Measurements from ENCODE around the gene GPC6. TPM values are rescaled to one million over a fixed set of nuclear protein-coding genes. Genes with fewer than 3 reads are reported as not detected.

GPC6 gene
- total and polyA plus RNA-seq, 9 of the 15 experiments (the other 6 are each of a cell fraction or from before 2014, with no cell fraction given): under 0.01 to 0.20 (median 0.01) TPM; not detected in 4

DNA sequence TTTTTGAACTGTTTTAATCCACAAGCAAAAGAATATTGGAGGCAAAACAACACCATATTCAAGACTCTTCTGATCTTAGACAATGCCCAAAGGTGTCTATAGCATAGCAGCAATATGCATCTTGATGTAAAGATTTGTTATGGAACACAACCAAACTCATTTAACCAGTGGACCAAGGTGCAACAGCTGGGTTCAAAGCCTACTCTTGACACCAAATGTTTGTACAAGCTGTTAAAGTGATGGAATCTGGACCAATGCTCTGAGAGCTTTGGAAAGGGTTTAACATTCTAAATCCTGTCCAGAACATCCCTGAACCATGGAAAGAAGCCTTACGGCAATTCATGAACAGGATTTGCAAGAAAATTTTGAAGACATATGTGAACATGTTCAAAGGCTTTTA lies 520.0 kb downstream of the GPC6 start (continued):
- TF ChIP-seq, protein P1, sequence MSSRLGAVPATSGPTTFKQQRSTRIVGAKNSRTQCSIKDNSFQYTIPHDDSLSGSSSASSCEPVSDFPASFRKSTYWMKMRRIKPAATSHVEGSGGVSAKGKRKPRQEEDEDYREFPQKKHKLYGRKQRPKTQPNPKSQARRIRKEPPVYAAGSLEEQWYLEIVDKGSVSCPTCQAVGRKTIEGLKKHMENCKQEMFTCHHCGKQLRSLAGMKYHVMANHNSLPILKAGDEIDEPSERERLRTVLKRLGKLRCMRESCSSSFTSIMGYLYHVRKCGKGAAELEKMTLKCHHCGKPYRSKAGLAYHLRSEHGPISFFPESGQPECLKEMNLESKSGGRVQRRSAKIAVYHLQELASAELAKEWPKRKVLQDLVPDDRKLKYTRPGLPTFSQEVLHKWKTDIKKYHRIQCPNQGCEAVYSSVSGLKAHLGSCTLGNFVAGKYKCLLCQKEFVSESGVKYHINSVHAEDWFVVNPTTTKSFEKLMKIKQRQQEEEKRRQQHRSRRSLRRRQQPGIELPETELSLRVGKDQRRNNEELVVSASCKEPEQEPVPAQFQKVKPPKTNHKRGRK (tag; IDR thresholded peaks at IDR 0.05): no peak
- TF ChIP-seq MAFG (tag; conservative IDR thresholded peaks at IDR 0.05): no peak
- TF ChIP-seq, protein P2, sequence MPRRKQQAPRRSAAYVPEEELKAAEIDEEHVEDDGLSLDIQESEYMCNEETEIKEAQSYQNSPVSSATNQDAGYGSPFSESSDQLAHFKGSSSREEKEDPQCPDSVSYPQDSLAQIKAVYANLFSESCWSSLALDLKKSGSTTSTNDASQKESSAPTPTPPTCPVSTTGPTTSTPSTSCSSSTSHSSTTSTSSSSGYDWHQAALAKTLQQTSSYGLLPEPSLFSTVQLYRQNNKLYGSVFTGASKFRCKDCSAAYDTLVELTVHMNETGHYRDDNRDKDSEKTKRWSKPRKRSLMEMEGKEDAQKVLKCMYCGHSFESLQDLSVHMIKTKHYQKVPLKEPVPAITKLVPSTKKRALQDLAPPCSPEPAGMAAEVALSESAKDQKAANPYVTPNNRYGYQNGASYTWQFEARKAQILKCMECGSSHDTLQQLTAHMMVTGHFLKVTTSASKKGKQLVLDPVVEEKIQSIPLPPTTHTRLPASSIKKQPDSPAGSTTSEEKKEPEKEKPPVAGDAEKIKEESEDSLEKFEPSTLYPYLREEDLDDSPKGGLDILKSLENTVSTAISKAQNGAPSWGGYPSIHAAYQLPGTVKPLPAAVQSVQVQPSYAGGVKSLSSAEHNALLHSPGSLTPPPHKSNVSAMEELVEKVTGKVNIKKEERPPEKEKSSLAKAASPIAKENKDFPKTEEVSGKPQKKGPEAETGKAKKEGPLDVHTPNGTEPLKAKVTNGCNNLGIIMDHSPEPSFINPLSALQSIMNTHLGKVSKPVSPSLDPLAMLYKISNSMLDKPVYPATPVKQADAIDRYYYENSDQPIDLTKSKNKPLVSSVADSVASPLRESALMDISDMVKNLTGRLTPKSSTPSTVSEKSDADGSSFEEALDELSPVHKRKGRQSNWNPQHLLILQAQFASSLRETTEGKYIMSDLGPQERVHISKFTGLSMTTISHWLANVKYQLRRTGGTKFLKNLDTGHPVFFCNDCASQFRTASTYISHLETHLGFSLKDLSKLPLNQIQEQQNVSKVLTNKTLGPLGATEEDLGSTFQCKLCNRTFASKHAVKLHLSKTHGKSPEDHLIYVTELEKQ (CRISPR knock-in tag; IDR thresholded peaks at IDR 0.05): no peak

DNA sequence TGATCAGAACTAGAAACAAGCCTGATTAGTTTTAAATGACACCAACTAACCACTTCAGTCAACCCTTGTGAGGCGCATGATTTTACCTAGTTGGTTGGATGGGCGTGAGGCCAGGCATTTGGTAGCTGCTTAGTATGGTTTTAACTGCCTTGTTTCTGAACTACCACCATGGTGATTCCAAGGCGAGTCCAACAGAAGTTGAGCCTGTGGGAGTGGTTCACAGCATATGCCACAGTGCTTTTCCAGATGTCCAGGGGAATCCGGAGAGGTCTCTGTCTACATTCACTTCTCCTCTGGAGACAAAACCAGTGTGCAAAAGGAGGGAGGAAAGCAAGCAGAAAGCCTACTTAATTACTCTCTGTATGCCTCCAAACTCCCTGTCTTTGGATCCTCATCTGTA lies 524.1 kb downstream of the GPC6 start:
- Histone ChIP-seq H3K27ac (ENCODE audit: extremely low read depth, low read depth, low read length) (no peak overlapping the region), H3K79me2 (ENCODE audit: control insufficient read depth, insufficient read depth, low read length) (no peaks in the 10 kb centered on the region), H3K36me3 (ENCODE audit: control insufficient read depth, insufficient read depth, low read length) (no peaks in the 10 kb centered on the region), H3K4me3 (no peak overlapping the region), H3K27me3 (ENCODE audit: control insufficient read depth in 2 of 2, insufficient read depth in 2 of 2, low read length in 2 of 2) (no peaks in the 10 kb centered on the region), H4K20me1 (replicated peaks; ENCODE audit: control insufficient read depth, insufficient read depth, low read length) (no peaks in the 10 kb centered on the region), H2AFZ (ENCODE audit: low read depth, low read length) (no peak overlapping the region), H3K9me1 (ENCODE audit: control insufficient read depth, insufficient read depth, low read length) (no peaks in the 10 kb centered on the region), H3K9me3 (replicated peaks; ENCODE audit: control insufficient read depth, insufficient read depth, low read depth, low read length) (no peaks in the 10 kb centered on the region), H3K4me1 (replicated peaks in 1 of 2; ENCODE audit: control insufficient read depth in 2 of 2, insufficient read depth in 2 of 2, low read length in 2 of 2) (no peaks in the 10 kb centered on the region), H3K4me2 (ENCODE audit: insufficient read depth, low read length) (no peak overlapping the region), H3K9ac (ENCODE audit: insufficient read depth in 1 of 2, low read depth in 2 of 2, low read length in 2 of 2) (no peak overlapping the region)
- ChIA-PET CTCF (ENCODE audit: low intra/inter-chr PET ratio) (no interaction called here), POLR2A (no interaction called here)
- BruUV-seq (replicated peaks): no TSS peak
- ATAC-seq (no peak), DNase-seq (ENCODE audit: extremely low read depth in 1 of 4, low spot score in 3 of 4) (no peak), FAIRE-seq (no peak)
- 0% methylated on average over 3 of the region's 4 CpGs for WGBS (ENCODE audit: insufficient coverage, low coverage, missing lambda C conversion rate)
- intact Hi-C loops (cut with micrococcal nuclease): no loop called here
- in situ Hi-C loops (cut with MboI): no loop called here
- no peak for TF ChIP-seq SMARCA5 (IDR thresholded peaks at IDR 0.05)
- no peak for TF ChIP-seq TCF3 (CRISPR knock-in tag; IDR thresholded peaks at IDR 0.05)
- TF ChIP-seq, protein P3, sequence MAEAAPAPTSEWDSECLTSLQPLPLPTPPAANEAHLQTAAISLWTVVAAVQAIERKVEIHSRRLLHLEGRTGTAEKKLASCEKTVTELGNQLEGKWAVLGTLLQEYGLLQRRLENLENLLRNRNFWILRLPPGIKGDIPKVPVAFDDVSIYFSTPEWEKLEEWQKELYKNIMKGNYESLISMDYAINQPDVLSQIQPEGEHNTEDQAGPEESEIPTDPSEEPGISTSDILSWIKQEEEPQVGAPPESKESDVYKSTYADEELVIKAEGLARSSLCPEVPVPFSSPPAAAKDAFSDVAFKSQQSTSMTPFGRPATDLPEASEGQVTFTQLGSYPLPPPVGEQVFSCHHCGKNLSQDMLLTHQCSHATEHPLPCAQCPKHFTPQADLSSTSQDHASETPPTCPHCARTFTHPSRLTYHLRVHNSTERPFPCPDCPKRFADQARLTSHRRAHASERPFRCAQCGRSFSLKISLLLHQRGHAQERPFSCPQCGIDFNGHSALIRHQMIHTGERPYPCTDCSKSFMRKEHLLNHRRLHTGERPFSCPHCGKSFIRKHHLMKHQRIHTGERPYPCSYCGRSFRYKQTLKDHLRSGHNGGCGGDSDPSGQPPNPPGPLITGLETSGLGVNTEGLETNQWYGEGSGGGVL (CRISPR knock-in tag; IDR thresholded peaks at IDR 0.05): no peak
- no peak for TF ChIP-seq GATAD2B (IDR thresholded peaks at IDR 0.05; ENCODE audit: borderline replicate concordance)
- TF ChIP-seq, protein P4, sequence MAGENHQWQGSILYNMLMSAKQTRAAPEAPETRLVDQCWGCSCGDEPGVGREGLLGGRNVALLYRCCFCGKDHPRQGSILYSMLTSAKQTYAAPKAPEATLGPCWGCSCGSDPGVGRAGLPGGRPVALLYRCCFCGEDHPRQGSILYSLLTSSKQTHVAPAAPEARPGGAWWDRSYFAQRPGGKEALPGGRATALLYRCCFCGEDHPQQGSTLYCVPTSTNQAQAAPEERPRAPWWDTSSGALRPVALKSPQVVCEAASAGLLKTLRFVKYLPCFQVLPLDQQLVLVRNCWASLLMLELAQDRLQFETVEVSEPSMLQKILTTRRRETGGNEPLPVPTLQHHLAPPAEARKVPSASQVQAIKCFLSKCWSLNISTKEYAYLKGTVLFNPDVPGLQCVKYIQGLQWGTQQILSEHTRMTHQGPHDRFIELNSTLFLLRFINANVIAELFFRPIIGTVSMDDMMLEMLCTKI (IDR thresholded peaks at IDR 0.05; ENCODE audit: partially characterized antibody): no peak
- TF ChIP-seq, protein P5, sequence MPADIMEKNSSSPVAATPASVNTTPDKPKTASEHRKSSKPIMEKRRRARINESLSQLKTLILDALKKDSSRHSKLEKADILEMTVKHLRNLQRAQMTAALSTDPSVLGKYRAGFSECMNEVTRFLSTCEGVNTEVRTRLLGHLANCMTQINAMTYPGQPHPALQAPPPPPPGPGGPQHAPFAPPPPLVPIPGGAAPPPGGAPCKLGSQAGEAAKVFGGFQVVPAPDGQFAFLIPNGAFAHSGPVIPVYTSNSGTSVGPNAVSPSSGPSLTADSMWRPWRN (IDR thresholded peaks at IDR 0.05; ENCODE audit: low read depth): no peak
- TF ChIP-seq ZNF24 (IDR thresholded peaks at IDR 0.05): no peak
- no peak for TF ChIP-seq EP300 (IDR thresholded peaks at IDR 0.05; ENCODE audit: low read length)
- TF ChIP-seq TAF1 (IDR thresholded peaks at IDR 0.05; ENCODE audit: control insufficient read depth, extremely low read depth, insufficient read depth, low read length, severe bottlenecking): no peak
